Erythroblast (primary cell): ENCODE results near the gene ZNF558.
A peak's percentile ranks its signal among the peaks of the same experiment; 100 is the strongest.

ENCODE experiments used
- DNase-seq, 2 experiments: peaks; one replicate each; lab custom pipeline; 2025; lab: John Stamatoyannopoulos, UW
- GATA1 ChIP-seq: IDR thresholded peaks from 2 replicates; pipeline ENCODE4 v1.6.1; 2011; ENCODE audit warnings: low read depth, mild to moderate bottlenecking, control low read depth, low read length, moderate library complexity
- POLR2A ChIP-seq: IDR thresholded peaks from 2 replicates; pipeline ENCODE4 v1.6.1; 2011; ENCODE audit warnings: mild to moderate bottlenecking, low read length

ZNF558 gene

DNA sequence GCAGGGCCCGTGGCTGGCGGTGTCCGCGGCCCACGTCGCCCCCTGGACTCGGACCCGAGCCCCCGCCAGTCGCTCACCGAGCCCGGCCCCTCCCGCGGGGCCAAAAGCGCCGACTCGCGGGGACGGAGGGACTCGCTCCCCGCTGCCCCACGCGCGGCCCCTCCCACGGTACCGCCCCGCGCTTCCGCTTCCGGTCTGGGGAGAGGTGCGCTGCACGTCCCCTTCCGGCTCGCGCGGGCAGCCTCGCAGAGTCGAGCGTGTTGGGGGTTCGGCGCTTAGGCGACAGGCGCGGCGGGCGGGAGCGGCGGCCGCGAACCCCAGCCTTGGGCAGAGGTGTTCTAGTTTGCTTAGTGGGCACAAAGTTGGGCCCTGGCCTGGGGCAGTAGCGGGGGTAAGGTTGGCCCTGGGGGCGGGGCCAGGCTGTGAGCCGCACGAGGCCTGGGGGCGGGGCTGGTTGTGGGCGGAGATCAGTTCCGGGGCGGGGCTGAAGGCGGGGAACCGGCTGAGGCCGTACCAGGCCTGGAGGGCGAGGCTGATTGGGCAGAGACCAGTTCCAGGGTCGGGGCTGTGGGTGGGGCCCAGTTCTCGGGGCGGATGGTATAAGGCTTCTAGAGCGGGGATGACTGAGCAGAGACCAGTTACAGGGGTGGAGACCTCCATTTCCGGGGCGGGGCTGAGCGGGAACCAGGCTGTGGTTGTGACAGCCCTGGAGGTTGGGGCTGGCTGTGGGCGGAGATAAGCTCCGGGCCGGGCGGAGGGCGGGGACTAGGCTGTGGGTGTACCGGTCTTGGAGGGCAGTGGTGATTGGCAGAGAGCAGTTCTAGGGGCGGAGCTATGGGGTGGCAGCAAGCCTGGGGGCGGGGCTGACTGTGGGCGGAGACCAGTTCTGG is at the start of gene ZNF558, which contains the start of gene MBD3L1:
ZNF558 (minus strand) TSS at position 173 of the 890 bp plus-strand sequence. CDS start 9,645 bp downstream, outside the sequence.
MBD3L1 (plus strand) TSS at position 246 of the 890 bp plus-strand sequence. CDS start 10,302 bp downstream, outside the sequence.
- DNase-seq = peak; percentile 100
- TF ChIP-seq POLR2A (peak; percentile 83), GATA1 (peak; percentile 14)

DNA sequence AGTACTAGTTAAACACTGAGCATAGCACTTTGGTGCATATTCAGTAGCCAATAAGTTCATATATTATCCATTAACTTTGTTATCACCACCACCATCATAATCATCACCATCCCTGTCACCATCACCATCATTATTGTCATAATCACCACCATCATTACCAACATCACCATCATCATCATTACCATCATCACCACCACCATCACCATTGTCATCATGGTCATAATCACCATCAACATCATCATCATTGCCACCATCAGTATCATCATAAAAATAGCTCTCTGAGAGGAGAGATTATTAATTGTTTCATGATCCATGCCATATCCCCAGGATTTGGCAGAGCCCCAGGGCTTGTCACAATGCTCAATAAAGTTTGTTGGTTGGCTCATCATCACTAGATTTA is 49.4 kb upstream of the ZNF558 start:
- no peak for TF ChIP-seq GATA1
- no peak for TF ChIP-seq POLR2A
- DNase-seq = no peak

DNA sequence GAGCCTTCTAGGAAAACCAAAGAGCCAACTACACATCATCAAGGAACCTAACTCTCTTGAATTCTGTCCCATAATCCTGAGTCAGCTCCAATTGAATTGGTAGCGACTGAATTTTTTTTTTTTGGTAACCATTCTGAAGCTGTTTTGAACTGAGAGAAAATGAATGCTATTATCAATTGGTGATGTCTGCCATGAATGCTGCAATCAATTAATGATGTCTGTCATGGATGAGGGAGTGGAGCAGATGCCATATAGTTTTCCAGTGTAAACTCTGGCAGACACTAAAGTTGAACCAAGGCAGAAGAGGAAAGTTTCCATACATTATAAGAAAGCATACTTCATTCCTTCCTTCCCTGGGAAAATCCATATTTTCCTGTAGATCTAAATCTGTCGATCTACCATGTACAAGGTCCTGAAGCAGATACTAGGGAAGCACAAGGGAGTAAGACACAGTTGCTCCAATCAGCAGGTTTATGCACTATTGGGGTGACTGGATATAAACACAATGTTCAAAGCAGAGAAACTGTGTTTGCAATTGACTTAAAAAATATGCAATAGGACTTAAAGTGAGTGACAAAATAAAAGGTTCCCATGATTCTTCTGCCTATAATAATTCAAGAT is 48.9 kb upstream of the ZNF558 start:
- no peak for DNase-seq
- TF ChIP-seq POLR2A (no peak), GATA1 (no peak)

DNA sequence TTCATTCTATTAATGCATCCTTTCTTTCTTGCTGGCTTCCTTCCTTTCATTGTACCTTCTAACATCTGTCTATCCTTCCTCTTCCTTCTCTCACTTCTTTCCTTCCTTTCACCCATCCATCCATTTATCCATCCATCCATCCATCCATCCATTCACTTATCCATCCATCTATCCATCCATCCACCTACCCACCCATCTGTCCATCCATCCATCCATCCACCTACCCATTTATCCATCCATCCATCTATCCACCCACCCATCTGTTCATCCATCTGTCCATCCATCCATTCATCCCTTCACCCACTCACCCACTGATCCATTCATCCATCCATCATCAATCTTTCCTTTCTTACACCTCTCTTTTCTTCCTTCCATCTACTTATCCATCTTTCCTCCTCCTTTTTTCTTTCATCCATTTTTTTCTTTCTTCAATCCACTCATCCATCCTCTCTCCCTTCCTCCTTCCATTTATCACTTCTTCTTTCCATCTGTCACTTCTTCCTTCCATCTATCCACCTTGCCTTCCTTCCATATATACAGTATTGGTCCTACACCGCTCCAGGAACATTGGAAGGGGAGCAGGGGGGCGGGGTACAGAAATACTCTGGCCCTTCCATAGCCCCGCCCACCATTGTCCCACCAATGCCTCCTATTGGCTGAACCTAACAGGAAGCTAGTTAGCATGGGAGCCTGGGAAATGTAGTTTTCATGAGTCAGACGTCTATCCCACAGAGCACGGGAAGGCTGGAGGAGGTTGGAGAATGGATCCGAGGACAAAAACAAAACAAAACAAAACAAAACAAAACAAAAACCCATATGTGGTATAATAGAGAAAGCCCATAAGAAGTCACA is 46.0 kb upstream of the ZNF558 start:
- TF ChIP-seq GATA1 (no peak), POLR2A (no peak)
- no peak for DNase-seq

DNA sequence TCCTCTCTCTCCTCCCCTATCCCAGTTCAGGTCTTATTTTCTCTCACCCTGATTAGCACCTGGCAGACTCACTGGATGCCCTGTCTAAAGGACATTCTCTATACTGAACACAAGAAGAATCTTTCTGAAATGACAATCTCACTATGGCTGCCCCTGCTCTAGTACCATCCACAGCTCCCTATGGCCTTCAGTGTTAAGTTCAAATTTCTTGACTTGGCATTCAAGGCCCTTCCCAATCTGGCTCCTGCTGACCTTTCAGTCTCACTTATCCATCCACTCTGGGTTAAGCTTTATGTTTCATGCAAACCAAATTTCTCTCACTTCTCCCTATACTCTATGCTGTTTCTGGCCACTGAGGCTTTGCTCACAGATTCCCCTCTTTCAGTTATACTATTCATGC is 34.2 kb upstream of the ZNF558 start:
- no peak for DNase-seq
- TF ChIP-seq GATA1 (no peak), POLR2A (no peak)

DNA sequence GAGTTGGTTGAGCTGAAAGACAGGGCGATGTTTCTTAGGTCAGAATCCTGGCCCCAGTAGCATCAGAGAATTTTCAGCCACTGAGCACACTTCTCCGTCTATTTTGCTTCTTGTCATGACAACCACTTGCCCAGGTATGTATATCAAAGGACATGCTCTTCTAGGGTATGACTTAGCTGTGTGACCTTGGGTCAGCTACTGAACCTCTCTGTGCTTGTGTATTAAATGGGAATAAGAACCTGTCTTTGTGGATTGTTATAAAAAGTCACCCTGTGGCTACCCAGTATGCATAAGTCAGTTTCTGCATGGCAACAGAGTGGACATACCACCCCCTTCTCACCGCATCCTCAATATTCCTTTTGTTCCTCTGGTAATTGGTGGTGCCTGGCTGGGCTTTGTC is 26.2 kb upstream of the ZNF558 start:
- no peak for DNase-seq
- TF ChIP-seq GATA1 (no peak), POLR2A (no peak)

DNA sequence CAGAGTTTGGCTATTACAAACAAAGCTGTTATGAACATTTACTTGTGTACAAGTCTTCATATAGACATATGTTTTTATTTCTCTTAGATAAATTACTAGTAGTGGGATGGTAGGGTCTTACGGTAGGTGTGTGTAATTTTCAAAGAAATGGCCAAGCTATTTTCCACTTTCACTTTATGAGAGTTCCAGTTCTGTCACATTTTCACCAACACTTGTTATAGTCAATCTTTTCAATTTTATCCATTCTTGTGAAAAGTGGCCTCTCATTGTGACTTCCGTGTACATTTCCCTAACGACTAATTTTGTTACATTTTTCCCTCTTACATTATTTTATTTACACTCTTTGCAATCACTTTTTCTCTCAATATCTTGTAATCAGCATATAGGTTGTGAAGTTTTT is 18.4 kb upstream of the ZNF558 start:
- TF ChIP-seq GATA1 (no peak), POLR2A (no peak)
- no peak for DNase-seq

DNA sequence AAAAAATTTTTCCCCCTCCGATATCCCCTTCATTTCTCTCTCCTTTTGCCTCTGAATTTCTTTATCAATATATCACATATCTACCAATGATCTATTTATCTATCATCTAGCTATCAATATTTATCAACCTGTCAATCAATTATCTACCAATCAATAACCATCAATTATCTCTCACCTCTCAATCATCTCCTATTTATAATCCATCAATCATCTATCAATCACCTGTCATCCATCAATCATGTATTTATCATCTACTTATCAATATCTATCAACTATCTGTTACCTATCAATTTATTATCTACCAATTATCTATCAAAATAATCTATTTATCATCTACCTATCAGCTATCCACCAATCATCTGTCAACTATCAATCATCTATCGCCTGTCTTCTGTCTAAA is 17.1 kb upstream of the ZNF558 start:
- no peak for TF ChIP-seq POLR2A
- no peak for TF ChIP-seq GATA1
- no peak for DNase-seq

DNA sequence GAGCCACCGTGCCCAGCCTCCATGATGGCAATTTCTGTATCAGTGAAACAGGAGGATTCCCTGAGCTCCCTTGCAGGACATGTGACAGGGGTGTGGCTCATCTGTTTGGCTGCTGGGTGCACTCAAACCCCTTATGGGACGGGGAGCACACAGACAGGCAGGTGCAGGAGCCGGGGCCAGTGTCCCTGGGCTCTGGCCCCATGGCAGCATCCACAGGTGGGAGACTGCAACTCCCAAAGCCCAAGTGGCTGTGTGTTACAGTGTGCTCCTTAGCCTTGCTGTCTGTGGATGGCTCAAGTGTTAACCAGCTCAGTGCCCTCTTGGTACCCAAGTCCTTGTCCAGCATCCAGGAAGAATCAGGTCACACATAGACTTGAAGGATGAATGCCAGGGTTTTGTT is 14.7 kb upstream of the ZNF558 start:
- DNase-seq = no peak
- TF ChIP-seq POLR2A = no peak
- no peak for TF ChIP-seq GATA1

DNA sequence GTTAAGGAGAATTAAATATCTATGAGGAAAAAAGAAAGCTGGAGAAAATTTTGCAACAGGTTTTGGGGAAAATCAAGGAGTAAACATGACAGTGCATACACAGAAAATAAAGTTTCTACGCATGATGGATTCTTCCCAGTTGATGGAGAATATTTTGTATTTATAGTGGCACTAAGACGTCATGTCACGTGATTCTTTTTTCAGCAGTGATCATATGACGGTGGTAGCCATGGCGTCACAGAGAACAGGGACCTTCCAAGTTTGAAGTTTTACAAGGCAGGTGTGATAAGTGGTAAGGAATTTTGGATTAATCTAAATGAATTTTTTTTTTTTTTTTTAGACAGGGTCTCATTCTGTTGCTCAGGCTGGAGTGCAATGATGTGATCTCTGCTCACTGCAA is 8.6 kb upstream of the ZNF558 start:
- DNase-seq = no peak
- no peak for TF ChIP-seq GATA1
- TF ChIP-seq POLR2A = no peak

DNA sequence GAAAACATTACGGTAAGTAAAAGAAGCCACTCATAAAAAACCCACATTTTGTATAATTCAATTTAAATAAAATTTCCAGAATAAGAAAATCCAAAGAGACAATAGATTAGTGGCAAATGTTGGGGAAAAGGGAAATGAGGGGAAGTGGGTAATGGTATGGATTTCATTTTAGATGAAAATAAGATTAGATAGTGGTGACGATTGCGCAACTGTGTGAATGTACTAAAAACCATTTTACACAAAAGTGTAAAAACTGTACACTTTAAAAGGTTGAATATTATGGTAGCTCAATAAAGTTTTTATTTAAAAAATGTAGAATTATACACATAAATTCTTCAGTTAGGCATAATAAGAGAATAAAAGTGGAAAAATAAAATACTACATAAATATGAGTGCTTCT is 3.8 kb upstream of the ZNF558 start:
- TF ChIP-seq POLR2A = no peak
- no peak for TF ChIP-seq GATA1
- no peak for DNase-seq

DNA sequence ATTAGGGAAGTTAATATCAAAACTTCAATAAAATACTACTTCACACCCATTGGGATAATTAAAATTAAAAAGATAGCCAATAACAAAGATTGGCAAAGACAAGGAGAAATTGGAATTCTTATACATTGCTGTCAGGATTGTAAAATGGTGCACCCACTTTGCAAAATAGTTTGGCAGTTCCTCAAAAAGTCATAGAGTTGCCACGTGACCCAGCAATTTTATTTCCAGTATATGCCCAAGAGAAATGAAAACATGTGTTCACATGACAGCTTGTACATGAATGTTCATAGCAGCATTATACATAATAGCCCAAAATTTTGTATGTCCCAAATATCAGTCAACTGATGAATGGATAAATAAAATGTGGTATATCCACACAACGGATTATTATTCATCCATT is 3.3 kb upstream of the ZNF558 start:
- no peak for DNase-seq
- no peak for TF ChIP-seq GATA1
- no peak for TF ChIP-seq POLR2A

DNA sequence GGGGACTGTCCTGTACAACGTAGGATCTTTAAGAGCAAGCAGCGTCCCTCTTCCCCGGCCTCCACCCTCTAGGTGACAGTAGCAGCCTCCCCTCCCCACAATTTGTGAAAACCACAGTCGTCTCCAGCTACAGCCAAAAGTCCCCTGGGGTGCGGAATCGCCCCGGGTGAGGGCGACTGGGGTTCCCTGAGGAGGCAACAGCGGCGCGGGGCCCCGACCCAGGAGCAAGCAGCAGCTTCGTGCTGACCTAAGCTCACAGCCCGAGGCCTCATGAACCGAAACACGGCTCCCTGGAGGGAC is 322 bp downstream of the ZNF558 start:
- DNase-seq = no peak
- TF ChIP-seq GATA1 = no peak
- TF ChIP-seq POLR2A = no peak
